HTR-8/SVneo (cell line): ENCODE results near the gene RBFA.
"Not testable (repeated sequence)": the region's sequence is repeated elsewhere in the genome, so short reads cannot be mapped to it uniquely, and the experiment has no call there.

ENCODE experiments used
- DNase-seq: peaks from one replicate; pipeline ENCODE4 v3.0.0; 2011; ENCODE audit warnings: low spot score, mixed read lengths; ENCODE audit not compliant: insufficient read length
- FAIRE-seq: peaks from 2 replicates; lab custom pipeline; 2011; peaks lifted over from hg19 to GRCh38; lab: Jason Lieb, UNC

Gene RBFA, protein sequence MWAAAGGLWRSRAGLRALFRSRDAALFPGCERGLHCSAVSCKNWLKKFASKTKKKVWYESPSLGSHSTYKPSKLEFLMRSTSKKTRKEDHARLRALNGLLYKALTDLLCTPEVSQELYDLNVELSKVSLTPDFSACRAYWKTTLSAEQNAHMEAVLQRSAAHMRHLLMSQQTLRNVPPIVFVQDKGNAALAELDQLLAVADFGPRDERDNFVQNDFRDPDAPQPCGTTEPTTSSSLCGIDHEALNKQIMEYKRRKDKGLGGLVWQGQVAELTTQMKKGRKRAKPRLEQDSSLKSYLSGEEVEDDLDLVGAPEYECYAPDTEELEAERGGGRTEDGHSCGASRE

GRCh38 chr18:80034068-80034851 is at the start of gene RBFA:
TSS of gene RBFA (plus strand) at chr18:80034434. CDS start at chr18:80034496, 62 bp downstream.
- FAIRE-seq (peak; percentile 98), DNase-seq (peak; percentile 76)

GRCh38 chr18:79985172-79985571 is 49.1 kb upstream of the RBFA start:
- no peak for FAIRE-seq
- DNase-seq = no peak

DNA sequence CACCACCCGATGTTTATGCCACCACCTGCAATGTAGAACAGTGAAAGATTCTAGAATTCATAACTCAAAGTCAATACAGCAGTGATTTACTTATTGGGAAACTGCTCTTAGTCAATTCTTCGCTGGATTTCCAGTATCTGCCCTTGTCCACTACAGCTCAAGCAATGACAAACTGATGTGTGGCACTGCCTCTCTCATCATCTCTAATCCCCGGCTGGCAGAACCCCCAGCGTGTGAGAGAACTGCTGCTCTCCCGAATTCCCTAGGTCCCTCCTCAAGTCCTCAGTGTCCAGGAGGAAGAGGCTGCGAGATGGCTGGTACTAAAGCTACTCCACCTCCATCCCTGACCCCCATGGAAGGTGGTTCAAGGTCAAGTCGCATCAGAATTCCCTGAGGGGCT is 47.5 kb upstream of the RBFA start:
- no peak for FAIRE-seq

DNA sequence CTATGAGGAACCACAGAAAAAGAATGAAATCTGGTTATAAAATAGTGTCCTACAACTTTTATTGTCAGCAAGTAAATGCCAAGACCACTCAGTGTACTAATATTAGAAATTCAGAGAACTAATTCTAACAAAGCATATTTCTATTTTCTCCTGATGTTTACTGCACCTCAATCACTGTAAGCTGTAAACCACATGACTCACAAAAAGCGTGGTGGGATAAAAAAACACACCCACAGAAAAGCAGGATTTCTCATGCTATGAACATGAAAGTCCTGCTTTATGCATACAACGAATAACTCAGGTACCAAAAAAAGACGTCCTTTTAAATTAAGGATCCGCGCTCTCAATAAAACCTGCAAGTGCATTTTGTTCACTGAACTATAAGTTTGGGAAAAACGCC is 46.7 kb upstream of the RBFA start:
- DNase-seq = no peak
- FAIRE-seq = no peak

More for the DNA sequence above, 47.5 kb upstream of the RBFA start:
- DNase-seq = no peak

DNA sequence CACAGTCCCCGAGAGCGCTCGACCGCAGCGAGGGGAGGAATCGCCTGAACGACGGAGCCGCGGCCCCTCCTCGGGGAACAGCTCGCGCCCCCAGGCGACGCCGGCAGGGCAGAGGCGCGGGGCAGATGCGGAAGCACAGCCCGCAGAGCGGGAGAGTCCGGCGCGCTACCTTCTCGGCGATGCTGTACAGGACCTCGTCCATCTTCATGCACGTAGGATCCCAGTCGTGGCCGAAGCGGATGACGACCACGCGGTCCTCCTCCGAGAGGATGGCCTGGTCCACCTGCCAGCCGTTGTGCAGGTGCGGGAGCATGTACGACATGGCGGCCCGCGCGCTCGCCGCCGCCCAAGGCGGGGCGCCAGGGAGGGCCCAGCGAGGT is 46.2 kb upstream of the RBFA start:
- no peak for FAIRE-seq

GRCh38 chr18:79988451-79989194 is 45.6 kb upstream of the RBFA start, which contains the start of gene TXNL4A:
TSS of gene TXNL4A (minus strand) at chr18:79988563. CDS start at chr18:79988392, 171 bp downstream.
- DNase-seq (peak; percentile 62), FAIRE-seq (peak; percentile 95)

More for the DNA sequence above, 46.2 kb upstream of the RBFA start:
- no peak for DNase-seq

DNA sequence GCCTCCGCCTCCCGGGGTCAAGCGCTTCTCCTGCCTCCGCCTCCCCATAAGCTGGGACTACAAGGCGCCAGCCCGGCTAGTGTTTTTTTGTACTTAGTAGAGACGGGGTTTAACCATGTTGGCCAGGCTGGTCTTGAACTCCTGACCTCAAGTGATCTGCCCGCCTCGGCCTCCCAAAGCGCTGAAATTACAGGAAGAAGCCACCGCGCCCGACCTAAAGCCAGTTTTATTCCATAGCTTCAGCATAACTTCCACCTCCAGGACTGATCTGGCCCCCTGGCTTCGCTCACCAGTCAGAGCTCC is 45.1 kb upstream of the RBFA start:
- no peak for DNase-seq
- no peak for FAIRE-seq

DNA sequence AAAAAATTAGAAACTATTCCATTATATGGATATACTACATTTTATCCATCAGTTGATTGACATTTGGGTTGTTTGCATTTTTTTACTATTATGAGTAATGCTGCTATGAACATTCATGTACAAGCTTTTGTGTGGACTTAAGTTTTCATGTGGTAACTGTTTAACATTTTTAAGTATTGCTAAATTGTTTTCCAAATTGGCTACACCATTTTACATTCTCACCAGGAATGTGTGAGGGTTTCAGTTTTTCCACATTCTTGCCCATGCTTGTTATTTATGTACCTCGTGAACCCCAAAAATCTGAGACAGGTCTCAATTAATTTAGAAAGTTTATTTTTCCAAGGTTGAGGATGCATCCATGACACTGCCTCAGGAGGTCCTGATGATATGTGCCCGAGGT is 42.7 kb upstream of the RBFA start:
- FAIRE-seq = no peak
- DNase-seq = no peak

DNA sequence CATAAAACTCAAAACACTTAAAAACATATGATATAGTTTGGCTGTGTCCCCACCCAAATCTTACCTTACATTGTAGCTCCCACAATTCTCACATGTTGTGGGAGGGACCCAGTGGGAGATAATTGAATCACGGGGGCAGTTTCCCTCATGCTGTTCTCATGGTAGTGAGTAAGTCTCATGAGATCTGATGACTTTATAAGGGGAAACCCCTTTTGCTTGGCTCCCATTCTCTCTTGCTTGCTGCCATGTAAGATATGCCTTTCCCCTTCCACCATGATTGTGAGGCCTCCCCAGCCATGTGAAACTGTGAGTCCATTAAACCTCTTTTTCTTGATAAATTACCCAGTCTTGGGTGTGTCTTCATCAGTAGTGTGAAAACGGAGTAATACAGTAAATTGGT is 34.5 kb upstream of the RBFA start:
- DNase-seq, FAIRE-seq: not testable (repeated sequence)

- FAIRE-seq = no peak
These were observed 33.4 kb upstream of the RBFA start for GRCh38 chr18:80000877-80001276.

GRCh38 chr18:80002468-80002867 is 31.8 kb upstream of the RBFA start:
- FAIRE-seq (no peak), DNase-seq (no peak)

More at GRCh38 chr18:80000877-80001276, 33.4 kb upstream of the RBFA start:
- DNase-seq = no peak

GRCh38 chr18:80004600-80005342 is 29.5 kb upstream of the RBFA start:
- FAIRE-seq = no peak
- no peak for DNase-seq

DNA sequence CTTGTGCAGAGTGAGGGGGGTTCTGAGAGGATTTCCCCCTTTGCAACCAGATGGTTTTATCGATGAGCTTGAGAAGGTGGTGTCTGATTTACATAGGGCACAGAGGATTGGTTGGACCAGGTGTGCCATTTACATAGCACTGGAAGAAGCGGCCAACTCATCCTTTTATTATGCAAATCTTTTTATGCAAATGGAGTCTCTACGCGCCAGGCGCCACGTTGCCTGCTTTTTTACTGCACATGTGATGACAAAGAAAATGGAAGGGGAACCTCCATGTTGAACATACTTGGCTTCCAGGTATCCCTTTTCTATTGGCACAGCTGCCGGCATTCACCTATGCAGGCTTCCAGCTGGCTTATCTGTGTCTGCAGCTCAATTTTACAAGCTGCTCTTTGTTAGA is 27.5 kb upstream of the RBFA start:
- DNase-seq = no peak
- FAIRE-seq = no peak

- DNase-seq (peak; percentile 57), FAIRE-seq (no peak)
These were observed 24.3 kb upstream of the RBFA start for GRCh38 chr18:80009661-80010550.

GRCh38 chr18:80010551-80010906 is 23.7 kb upstream of the RBFA start:
- no peak for DNase-seq
- FAIRE-seq = no peak

DNA sequence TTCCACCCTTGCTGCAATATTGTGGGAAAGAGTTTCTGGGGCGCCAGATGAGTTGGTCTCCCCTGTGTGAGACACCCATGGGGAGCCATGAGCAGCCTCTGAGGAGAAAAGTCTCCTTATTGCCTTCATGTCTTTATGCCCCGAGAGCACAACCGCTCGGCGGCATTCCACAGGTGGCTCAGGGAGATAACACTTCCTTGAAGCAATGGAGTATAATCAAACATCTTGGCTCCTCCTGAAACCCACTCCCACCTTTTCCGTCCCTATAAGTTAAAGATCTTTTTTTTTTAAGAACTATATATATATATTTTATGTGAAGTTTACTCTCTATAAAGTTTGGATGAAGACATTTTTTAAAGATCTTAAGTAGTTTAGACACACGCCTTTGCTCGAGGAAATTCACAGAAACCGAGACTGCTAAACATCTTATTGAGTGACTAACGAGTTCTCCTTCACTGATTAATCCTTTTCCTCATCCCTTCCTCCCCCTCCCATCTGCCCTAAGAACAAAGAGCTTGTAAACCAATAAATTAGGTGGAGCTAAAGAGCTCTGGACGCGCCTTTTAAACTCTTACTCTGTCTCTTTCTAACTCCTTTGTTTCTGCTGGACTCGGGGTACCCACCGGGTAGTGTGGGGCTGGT is 22.6 kb upstream of the RBFA start:
- not testable (repeated sequence) for FAIRE-seq, DNase-seq

- DNase-seq (no peak), FAIRE-seq (no peak)
These were observed 21.5 kb upstream of the RBFA start for GRCh38 chr18:80012714-80013113.

DNA sequence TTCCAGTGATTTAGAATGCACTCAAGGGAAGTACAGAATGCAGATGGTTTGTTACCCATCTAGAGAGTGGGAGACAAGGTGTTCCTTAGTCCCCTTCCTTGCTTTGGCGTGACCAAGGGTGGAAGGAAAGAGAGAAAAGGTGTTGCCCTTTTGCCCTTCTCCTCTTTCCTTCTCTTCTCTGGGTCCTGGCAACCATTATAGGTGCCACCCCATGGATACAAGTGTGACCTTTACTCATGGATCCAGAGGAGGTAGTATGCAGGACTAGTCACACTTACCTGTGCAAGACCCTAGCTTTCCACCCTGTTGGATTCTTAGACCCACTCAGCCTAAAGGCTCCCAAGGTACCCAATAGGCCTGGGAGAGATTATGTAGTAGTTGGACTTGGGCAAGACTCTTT is 11.6 kb upstream of the RBFA start:
- FAIRE-seq = no peak
- DNase-seq = no peak

DNA sequence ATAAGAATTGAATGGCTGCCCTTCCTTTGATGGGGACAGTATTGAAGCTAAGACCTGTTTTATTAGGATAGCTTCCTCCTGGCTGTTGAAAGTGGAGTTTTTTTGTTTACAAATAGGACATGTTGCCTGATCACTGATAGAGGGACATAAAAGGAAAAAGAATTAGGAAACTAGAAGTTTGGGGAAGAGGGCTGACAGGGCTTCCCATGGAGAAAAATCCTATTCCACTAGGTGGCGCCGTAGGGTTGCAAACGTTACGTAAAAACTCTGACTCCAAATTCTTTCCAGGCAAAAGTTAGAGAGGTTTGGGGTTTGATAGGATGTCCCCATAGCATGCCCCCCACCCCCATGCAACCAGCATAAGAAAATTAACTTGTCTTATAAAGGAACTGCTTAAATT is 11.1 kb upstream of the RBFA start:
- DNase-seq = no peak
- FAIRE-seq = no peak
